NB4 (cell line): ENCODE measurements around the gene NKX2-3.

Experiments used
- DNase-seq: peaks from one replicate; pipeline ENCODE4 v3.0.0; 2010; ENCODE audit warnings: low read depth
- H3K4me3 ChIP-seq: one replicate; pipeline ENCODE4 v1.5.1; 2011; ENCODE audit warnings: mild to moderate bottlenecking, low read depth, low read length, moderate library complexity
- MAX ChIP-seq: IDR thresholded peaks from 2 replicates; pipeline ENCODE4 v1.6.1; 2011; ENCODE audit warnings: low read depth, low read length
- MYC ChIP-seq: IDR thresholded peaks from 2 replicates; pipeline ENCODE4 v1.6.1; 2011; ENCODE audit warnings: low read depth, low read length
- POLR2A ChIP-seq: IDR thresholded peaks from 2 replicates; pipeline ENCODE4 v1.6.1; 2011; ENCODE audit warnings: mild to moderate bottlenecking; ENCODE audit not compliant: insufficient read length; ENCODE audit errors: extremely low read depth
- TF ChIP-seq, protein P1 (sequence below): IDR thresholded peaks from one replicate; pipeline ENCODE4 v1.5.1; 2012; ENCODE audit warnings: low read depth, low read length

Gene NKX2-3

DNA sequence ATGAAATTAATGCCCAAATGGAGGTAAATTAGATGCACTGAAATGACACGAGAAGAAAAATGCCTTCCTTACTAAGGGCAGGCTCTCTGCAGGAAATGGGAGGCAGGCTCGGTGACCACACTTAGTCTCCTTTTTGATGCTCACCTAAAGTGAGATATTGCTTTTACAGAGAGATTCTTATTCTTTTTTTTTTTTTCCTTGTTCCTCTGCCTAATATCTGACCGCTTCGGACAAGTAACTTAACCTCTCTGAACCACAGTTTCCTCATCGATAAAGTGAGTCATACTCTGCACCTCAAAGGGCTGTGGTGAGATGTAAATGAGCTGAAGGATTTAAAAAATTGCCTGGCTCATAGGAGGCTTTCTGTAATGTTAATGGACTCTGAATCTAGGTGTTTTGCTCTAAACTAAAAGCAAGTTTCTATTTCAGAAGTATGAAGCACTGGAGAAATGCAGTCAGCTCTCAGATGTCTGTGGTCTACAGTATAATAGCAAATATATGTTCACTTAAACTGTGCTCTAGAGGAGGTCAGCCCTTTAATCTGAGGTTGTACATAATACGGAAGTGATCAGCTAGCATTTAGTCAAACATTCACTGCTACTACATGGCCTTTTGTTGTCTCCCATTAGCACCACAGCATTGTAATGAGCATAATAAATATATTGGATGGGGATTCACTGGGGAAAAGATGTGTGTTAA is 23.2 kb downstream of the NKX2-3 start:
- no peak overlapping the region for H3K4me3 ChIP-seq
- DNase-seq: peak; percentile 52
- no peak for TF ChIP-seq MAX
- TF ChIP-seq MYC: no peak
- TF ChIP-seq, protein P1, sequence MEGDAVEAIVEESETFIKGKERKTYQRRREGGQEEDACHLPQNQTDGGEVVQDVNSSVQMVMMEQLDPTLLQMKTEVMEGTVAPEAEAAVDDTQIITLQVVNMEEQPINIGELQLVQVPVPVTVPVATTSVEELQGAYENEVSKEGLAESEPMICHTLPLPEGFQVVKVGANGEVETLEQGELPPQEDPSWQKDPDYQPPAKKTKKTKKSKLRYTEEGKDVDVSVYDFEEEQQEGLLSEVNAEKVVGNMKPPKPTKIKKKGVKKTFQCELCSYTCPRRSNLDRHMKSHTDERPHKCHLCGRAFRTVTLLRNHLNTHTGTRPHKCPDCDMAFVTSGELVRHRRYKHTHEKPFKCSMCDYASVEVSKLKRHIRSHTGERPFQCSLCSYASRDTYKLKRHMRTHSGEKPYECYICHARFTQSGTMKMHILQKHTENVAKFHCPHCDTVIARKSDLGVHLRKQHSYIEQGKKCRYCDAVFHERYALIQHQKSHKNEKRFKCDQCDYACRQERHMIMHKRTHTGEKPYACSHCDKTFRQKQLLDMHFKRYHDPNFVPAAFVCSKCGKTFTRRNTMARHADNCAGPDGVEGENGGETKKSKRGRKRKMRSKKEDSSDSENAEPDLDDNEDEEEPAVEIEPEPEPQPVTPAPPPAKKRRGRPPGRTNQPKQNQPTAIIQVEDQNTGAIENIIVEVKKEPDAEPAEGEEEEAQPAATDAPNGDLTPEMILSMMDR: no peak
- no peak for TF ChIP-seq POLR2A

- no peak overlapping the region for H3K4me3 ChIP-seq
- DNase-seq: no peak
- no peak for TF ChIP-seq POLR2A
- TF ChIP-seq MAX: no peak
- TF ChIP-seq, protein P1: no peak
- no peak for TF ChIP-seq MYC
Measured at GRCh38 chr10:99557044-99557443, 24.3 kb downstream of the NKX2-3 start.

GRCh38 chr10:99558708-99559107 is 26.0 kb downstream of the NKX2-3 start:
- DNase-seq: no peak
- TF ChIP-seq POLR2A: no peak
- TF ChIP-seq, protein P1: no peak
- no peak for TF ChIP-seq MAX
- no peak for TF ChIP-seq MYC

DNA sequence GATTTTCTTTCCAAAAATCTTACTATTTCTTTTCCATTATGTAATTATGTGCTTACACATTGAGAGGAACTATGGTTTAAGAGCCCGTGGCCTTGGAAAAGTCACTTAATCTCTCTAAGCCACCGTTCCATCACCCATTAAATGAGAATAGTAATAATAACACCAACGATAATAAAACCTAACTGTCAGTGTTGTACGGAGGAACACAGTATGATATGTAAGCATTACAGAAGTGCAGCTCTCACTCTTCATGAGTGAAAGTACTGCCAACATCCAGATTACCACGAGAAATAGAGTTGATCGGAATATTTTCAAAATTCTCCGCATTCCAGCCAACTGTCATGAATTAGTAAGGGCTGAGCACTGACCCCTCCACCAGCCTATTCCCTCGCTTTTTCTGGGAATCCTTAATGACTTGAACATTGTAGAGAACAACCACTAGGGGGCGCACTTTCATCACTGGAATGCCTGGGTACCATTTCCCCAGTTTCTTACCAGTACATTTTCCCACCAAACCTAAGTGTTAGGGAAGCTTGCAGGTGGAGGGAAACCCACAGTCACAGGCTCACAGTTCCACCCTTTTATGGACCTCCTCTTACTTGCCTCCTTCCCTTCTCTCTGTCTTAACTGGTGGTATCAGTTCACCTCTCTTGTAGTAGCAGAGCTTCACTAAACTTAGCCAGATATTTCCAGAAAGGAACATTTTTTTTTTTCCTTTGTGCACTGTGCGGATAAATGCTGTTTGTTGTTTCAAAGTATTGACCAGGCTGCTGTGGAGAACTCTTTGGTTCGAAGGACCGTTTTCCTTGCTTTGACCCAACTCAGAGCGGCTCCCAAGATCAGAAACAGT is 27.8 kb downstream of the NKX2-3 start:
- peak; percentile 72 for DNase-seq
- no peak for TF ChIP-seq MAX
- no peak for TF ChIP-seq MYC
- TF ChIP-seq POLR2A: no peak
- TF ChIP-seq, protein P1: peak; percentile 81
- no peak overlapping the region for H3K4me3 ChIP-seq

More at GRCh38 chr10:99558708-99559107, 26.0 kb downstream of the NKX2-3 start:
- H3K4me3 ChIP-seq: no peak overlapping the region

GRCh38 chr10:99562631-99563030 is 29.9 kb downstream of the NKX2-3 start:
- no peak for TF ChIP-seq MYC
- no peak for TF ChIP-seq MAX
- TF ChIP-seq, protein P1: no peak
- no peak for TF ChIP-seq POLR2A
- no peak overlapping the region for H3K4me3 ChIP-seq

More at GRCh38 chr10:99562631-99563030, 29.9 kb downstream of the NKX2-3 start:
- no peak for DNase-seq
